K562 (cell line): ENCODE results near the gene P4HB. TPM values are rescaled to one million over a fixed set of nuclear protein-coding genes. Genes with fewer than 3 reads are reported as not detected.

Source experiments
- ATAC-seq: fragments of 200-7000 bp; cut with Tn5 transposase; 3 replicates; pipeline ENCODE4 v1.9.1; 2020; ENCODE audit warnings: moderate library complexity
- BruUV-seq: library from RNA; stranded (reverse); fragments of 400-500 nt; replicated peaks from 2 replicates; lab custom pipeline; 2021; lab: Mats Ljungman, UMichigan
- CTCF ChIA-PET: fragments of 300-600 bp; formaldehyde crosslinking; extraction: SDS; loops from one replicate; lab custom pipeline; 2021; ENCODE audit warnings: low intra/inter-chr PET ratio; lab: Yijun Ruan, JAX
- POLR2A ChIA-PET: fragments of 300-600, 350-650 bp; sonication (Branson Sonifier 250); formaldehyde crosslinking; extraction: SDS; loops from one replicate; lab custom pipeline; 2021; ENCODE audit warnings: antibody characterized with exemption, inconsistent platforms; lab: Yijun Ruan, JAX
- DNase-seq, 4 experiments: peaks; one replicate each; pipeline versions ENCODE4 v3.0.0 to v3.0.0-alpha.2; 2011 to 2018; ENCODE audit warnings: low spot score in 3 of 4, mixed read lengths in 3 of 4; ENCODE audit errors: extremely low read depth in 1 of 4
- FAIRE-seq: peaks from 2 replicates; lab custom pipeline; 2011; peaks lifted over from hg19 to GRCh38; lab: Jason Lieb, UNC
- H2AFZ ChIP-seq: 2 replicates; pipeline ENCODE4 v1.6.0; 2011; ENCODE audit warnings: low read depth, low read length, control low read depth, inconsistent platforms
- H3K27ac ChIP-seq: fragments of 200-600 bp; 3 replicates; pipeline ENCODE4 v1.8.0; 2011; ENCODE audit warnings: low read depth, mild to moderate bottlenecking, control low read depth, inconsistent platforms, low read length, moderate library complexity, mixed read lengths; ENCODE audit errors: extremely low read depth
- H3K27me3 ChIP-seq, 2 experiments: fragments of 300-600 bp in 1 of 2; 2 replicates in 1 of 2; 3 replicates in 1 of 2; pipeline versions ENCODE4 v1.6.0 to v1.8.0; 2011; ENCODE audit warnings: inconsistent platforms in 2 of 2, low read length in 2 of 2, mild to moderate bottlenecking in 1 of 2, mixed read lengths in 1 of 2, moderate library complexity in 1 of 2; ENCODE audit not compliant: control insufficient read depth in 2 of 2, insufficient read depth in 2 of 2
- H3K36me3 ChIP-seq: fragments of 300-600 bp; 3 replicates; pipeline ENCODE4 v1.8.0; 2011; ENCODE audit warnings: mild to moderate bottlenecking, low read length, inconsistent platforms; ENCODE audit not compliant: control insufficient read depth, insufficient read depth
- H3K4me1 ChIP-seq, 2 experiments: fragments of 200-600 bp in 1 of 2; replicated peaks in 1 of 2; 2 replicates in 1 of 2; 3 replicates in 1 of 2; pipeline versions ENCODE4 v1.5.1 to v1.8.0; 2011; ENCODE audit warnings: inconsistent platforms in 2 of 2, low read length in 2 of 2, mild to moderate bottlenecking in 1 of 2, mixed read lengths in 1 of 2, moderate library complexity in 1 of 2; ENCODE audit not compliant: control insufficient read depth in 2 of 2, insufficient read depth in 2 of 2
- H3K4me2 ChIP-seq: 2 replicates; pipeline ENCODE4 v1.6.1; 2011; ENCODE audit warnings: low read length, control low read depth, inconsistent platforms, mixed read lengths; ENCODE audit not compliant: insufficient read depth
- H3K4me3 ChIP-seq: fragments of 200-600 bp; sonication (generic), shearing (Covaris generic); 2 replicates; pipeline ENCODE4 v1.5.1; 2016; ENCODE audit warnings: control low read depth, inconsistent platforms
- H3K79me2 ChIP-seq: fragments of 200-600 bp; 3 replicates; pipeline ENCODE4 v1.8.0; 2011; ENCODE audit warnings: low read length, inconsistent platforms; ENCODE audit not compliant: control insufficient read depth, insufficient read depth
- H3K9ac ChIP-seq, 2 experiments: 2 replicates each; pipeline versions ENCODE4 v1.6.0 to v1.6.1; 2011; ENCODE audit warnings: low read depth in 2 of 2, low read length in 2 of 2, control low read depth in 1 of 2, inconsistent platforms in 1 of 2, mild to moderate bottlenecking in 1 of 2, mixed read lengths in 1 of 2; ENCODE audit not compliant: insufficient read depth in 1 of 2
- H3K9me1 ChIP-seq: one replicate; pipeline ENCODE4 v1.6.0; 2011; ENCODE audit warnings: inconsistent platforms, mild to moderate bottlenecking, low read length, moderate library complexity; ENCODE audit not compliant: control insufficient read depth, insufficient read depth
- H3K9me3 ChIP-seq: replicated peaks from 2 replicates; pipeline ENCODE4 v1.5.1; 2011; ENCODE audit warnings: low read depth, low read length, inconsistent platforms; ENCODE audit not compliant: control insufficient read depth, insufficient read depth
- H4K20me1 ChIP-seq: replicated peaks from 2 replicates; pipeline ENCODE4 v1.6.1; 2011; ENCODE audit warnings: low read length, inconsistent platforms, mixed read lengths; ENCODE audit not compliant: control insufficient read depth, insufficient read depth
- DEAF1 ChIP-seq: fragments of 450-650 bp; formaldehyde crosslinking; IDR thresholded peaks from 2 replicates; pipeline ENCODE4 v1.4.0; 2020; ENCODE audit warnings: mild to moderate bottlenecking, moderate library complexity
- MAFF ChIP-seq: IDR thresholded peaks from 2 replicates; pipeline ENCODE4 v1.6.1; 2012; ENCODE audit warnings: low read length, improper control_type of control experiment
- POLR2G ChIP-seq: fragments of 200-400 bp; formaldehyde crosslinking; IDR thresholded peaks from 2 replicates; pipeline ENCODE4 v1.6.1; 2017; ENCODE audit warnings: low read depth, mild to moderate bottlenecking, antibody characterized with exemption, low read length, moderate library complexity
- RBFOX2 ChIP-seq: fragments of 200-400 bp; formaldehyde crosslinking; IDR thresholded peaks from 2 replicates; pipeline ENCODE4 v1.6.1; 2017; ENCODE audit warnings: low read depth, mild to moderate bottlenecking, low read length, moderate library complexity
- TCF3 ChIP-seq: sonication (generic); formaldehyde crosslinking; IDR thresholded peaks from 2 replicates; pipeline ENCODE4 v1.4.0; 2020; ENCODE audit warnings: mild to moderate bottlenecking, missing genetic modification reagents
- ZNF212 ChIP-seq: fragments of 450-650 bp; formaldehyde crosslinking; IDR thresholded peaks from 2 replicates; pipeline ENCODE4 v1.4.0; 2020; ENCODE audit warnings: mild to moderate bottlenecking
- ZNF76 ChIP-seq: fragments of 250-450 bp; sonication (Bioruptor Pico); IDR thresholded peaks from 2 replicates; pipeline ENCODE4 v1.4.0; 2020; ENCODE audit warnings: mild to moderate bottlenecking, moderate library complexity, borderline replicate concordance
- WGBS: fragments of 100-300 bp; shearing (Covaris generic); methylation state at CpG from one replicate; pipeline ENCODE4 v1.1.6; 2016; ENCODE audit warnings: low coverage, mixed read lengths; ENCODE audit not compliant: insufficient coverage; ENCODE audit errors: missing lambda C conversion rate; 5-methylcytosine and 5-hydroxymethylcytosine counted together
- in situ Hi-C: fragments of 300-500 bp; cut with MboI; formaldehyde crosslinking; loops from 4 replicates; pipeline ENCODE4 v1.15.0; 2018; ENCODE audit warnings: inconsistent platforms, mixed read lengths
- intact Hi-C: fragments of 100-400 bp; cut with micrococcal nuclease; formaldehyde crosslinking; loops from 2 replicates; pipeline ENCODE4 v1.14.2; 2022
- polyA plus RNA-seq, 8 experiments: library from polyadenylated mRNA; depleted of rRNA in 4 of 8; stranded (reverse) in 5 of 8; unstranded in 3 of 8; fragments of >200 nt; fragmentation: Nextera tagmentation in 2 of 8; fragmentation: Illumina TruSeq in 1 of 8; extraction: Ambion mirVana in 2 of 8; extraction: Trizol in 1 of 8; gene quantifications; 2 replicates each; pipeline versions ENCODE4 v1.2.1 to v1.2.3, GENCODE V29; 2011 to 2014; ENCODE audit warnings: inconsistent platforms in 1 of 8, missing spikeins in 1 of 8
- total RNA-seq, 7 experiments: library from RNA; depleted of rRNA in 6 of 7; stranded (reverse); fragments of >200 nt in 6 of 7; fragmentation: Illumina TruSeq in 2 of 7; extraction: Trizol in 2 of 7; gene quantifications; 2 replicates each; pipeline versions ENCODE4 v1.2.1 to v1.2.3, GENCODE V29; 2011 to 2021; ENCODE audit warnings: low replicate concordance in 1 of 7

The P4HB gene
- total and polyA plus RNA-seq, 9 of the 15 experiments (the other 6 are each of a cell fraction or from before 2014, with no cell fraction given), result 4.4 to 645 (median 325) TPM

DNA sequence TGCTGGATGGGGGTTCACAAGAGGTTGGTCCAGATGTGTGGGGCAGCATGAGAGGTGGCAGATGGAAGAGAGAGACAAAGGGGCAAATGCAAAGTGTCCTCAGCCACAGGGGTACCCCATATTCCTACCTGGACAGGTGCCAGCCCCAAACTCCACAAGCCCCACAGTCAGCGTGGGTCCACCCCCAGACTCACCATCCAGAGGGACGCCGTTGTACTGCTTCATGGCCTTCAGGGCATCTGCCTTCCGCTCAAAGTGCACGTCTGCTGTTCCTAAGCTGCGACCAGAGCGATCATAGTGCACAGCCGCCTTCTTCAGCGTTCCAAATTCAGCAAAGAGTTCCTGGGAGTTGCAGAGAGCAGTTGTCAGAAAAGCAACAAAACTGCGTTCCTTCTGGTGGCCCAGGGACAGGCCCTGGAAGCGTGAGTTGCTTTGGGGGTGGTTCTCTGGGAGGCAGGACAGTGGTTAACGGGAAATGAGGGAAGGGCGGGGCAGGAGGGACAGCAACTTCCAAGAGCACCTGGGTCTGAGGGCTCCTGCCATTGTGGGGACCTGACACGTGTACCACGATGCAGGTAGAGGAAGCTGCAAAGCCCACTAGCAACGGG is 28.8 kb upstream of the P4HB start (continued):
- TF ChIP-seq DEAF1 (no peak), POLR2G (0 out of 2 replicates have a peak, but pooled peaks have one; percentile 14), ZNF212 (no peak)

GRCh38 chr17:81888105-81888987 is 28.0 kb upstream of the P4HB start:
- Histone ChIP-seq H3K27ac (no peak overlapping the region), H3K79me2 (peaks cover 71% of the 10 kb centered on the region)
- POLR2A ChIA-PET, result interaction anchor here (0.7 to 10.5 kb wide), 3 partner anchors 13 to 175 kb away, joined by 3 to 85 read pairs (median 5); no protein-coding TSS in a partner anchor

More at GRCh38 chr17:81888105-81888987, 28.0 kb upstream of the P4HB start:
- in situ Hi-C loops (no loop called here), intact Hi-C loops (no loop called here)
- BruUV-seq, result no TSS peak
- H3K27me3 ChIP-seq, result no peaks in the 10 kb centered on the region
- H3K36me3 ChIP-seq, result peaks cover 72% of the 10 kb centered on the region
- CTCF ChIA-PET, result no interaction called here
- no peaks in the 10 kb centered on the region for H3K9me3 ChIP-seq
- peak overlapping the region in 1 of 2 experiments; percentile 89; a peak in 2 of 4 replicates for H3K9ac ChIP-seq
- no peak overlapping the region for H3K4me3 ChIP-seq
- TF ChIP-seq MAFF (no peak), TCF3 (CRISPR knock-in tag) (no peak), ZNF76 (no peak), RBFOX2 (peak; percentile 76), POLR2G (peak; percentile 68)
- no peak overlapping the region for H3K4me2 ChIP-seq
- no peak for ATAC-seq
- FAIRE-seq, result no peak
- H2AFZ ChIP-seq, result no peak overlapping the region
- WGBS, result 96% methylated on average over 32 of the region's 44 CpGs
- H3K4me1 ChIP-seq, result peaks cover 12 to 49% of the 10 kb centered on the region in 2 experiments; a peak in 4 of 5 replicates
- DNase-seq, result peak in 1 of 4 experiments; percentile 6
- peaks cover 5% of the 10 kb centered on the region for H3K9me1 ChIP-seq
- H4K20me1 ChIP-seq, result 0 out of 2 replicates have a peak, but pooled peaks cover 4% of the 10 kb centered on the region
